IMR-90 (cell line): ENCODE data around the gene KRT82. TPM values are rescaled to one million over a fixed set of nuclear protein-coding genes. Genes with fewer than 3 reads are reported as not detected.

Source experiments
- ATAC-seq: fragments of 200-7000 bp; cut with Tn5 transposase; 2 replicates; pipeline ENCODE4 v1.9.1; 2020; ENCODE audit warnings: low read depth, mild to moderate bottlenecking, moderate library complexity
- BruUV-seq: library from RNA; stranded (reverse); fragments of 400-500 nt; replicated peaks from 2 replicates; lab custom pipeline; 2021; lab: Mats Ljungman, UMichigan
- CTCF ChIA-PET: fragments of 300-600 bp; formaldehyde crosslinking; extraction: SDS; loops from one replicate; lab custom pipeline; 2021; ENCODE audit warnings: antibody characterized with exemption; lab: Yijun Ruan, JAX
- POLR2A ChIA-PET: fragments of 300-600 bp; sonication (Branson Sonifier 250); formaldehyde crosslinking; loops from one replicate; lab custom pipeline; 2022; ENCODE audit warnings: antibody characterized with exemption; ENCODE audit not compliant: unreplicated experiment; lab: Charles Lee
- DNase-seq: peaks from one replicate; pipeline ENCODE4 v3.0.0; 2013
- H2AFZ ChIP-seq: replicated peaks from 2 replicates; pipeline ENCODE3; 2013; ENCODE audit warnings: low read length, mild to moderate bottlenecking; ENCODE audit not compliant: poor library complexity
- H2AK5ac ChIP-seq: 2 replicates; pipeline ENCODE4 v1.6.1; 2013; ENCODE audit warnings: low read depth, low read length, inconsistent platforms
- H2AK9ac ChIP-seq: replicated peaks from 2 replicates; pipeline ENCODE3; 2013; ENCODE audit warnings: mild to moderate bottlenecking, low read depth, low read length, moderate library complexity; ENCODE audit not compliant: poor library complexity
- H2BK120ac ChIP-seq: 2 replicates; pipeline ENCODE4 v1.6.1; 2013; ENCODE audit warnings: low read depth, low read length, inconsistent platforms
- H2BK15ac ChIP-seq: 3 replicates; pipeline ENCODE4 v1.6.1; 2013; ENCODE audit warnings: low read depth, low read length, inconsistent platforms
- H2BK20ac ChIP-seq: 2 replicates; pipeline ENCODE4 v1.6.1; 2013; ENCODE audit warnings: low read depth, mild to moderate bottlenecking, inconsistent platforms, low read length, moderate library complexity
- H2BK5ac ChIP-seq: 2 replicates; pipeline ENCODE4 v1.6.1; 2013; ENCODE audit warnings: mild to moderate bottlenecking, low read depth, low read length, inconsistent platforms; ENCODE audit not compliant: poor library complexity, severe bottlenecking
- H3K14ac ChIP-seq: replicated peaks from 2 replicates; pipeline ENCODE4 v1.6.1; 2013; ENCODE audit warnings: low read depth, low read length, inconsistent platforms
- H3K18ac ChIP-seq: 2 replicates; pipeline ENCODE4 v1.6.1; 2013; ENCODE audit warnings: low read depth, low read length, control low read depth
- H3K23ac ChIP-seq: 2 replicates; pipeline ENCODE4 v1.6.1; 2013; ENCODE audit warnings: low read depth, low read length, inconsistent platforms
- H3K27ac ChIP-seq: 2 replicates; pipeline ENCODE4 v1.5.1; 2013; ENCODE audit warnings: mild to moderate bottlenecking, control low read depth, low read length; ENCODE audit not compliant: insufficient read depth
- H3K27me3 ChIP-seq: 2 replicates; pipeline ENCODE4 v1.6.1; 2013; ENCODE audit warnings: low read length; ENCODE audit not compliant: control insufficient read depth, insufficient read depth
- H3K36me3 ChIP-seq: 2 replicates; pipeline ENCODE4 v1.6.1; 2013; ENCODE audit warnings: low read length, mixed read lengths; ENCODE audit not compliant: control insufficient read depth, insufficient read depth
- H3K4ac ChIP-seq: 2 replicates; pipeline ENCODE4 v1.6.1; 2013; ENCODE audit warnings: low read depth, low read length, inconsistent platforms
- H3K4me1 ChIP-seq: 2 replicates; pipeline ENCODE4 v1.6.1; 2013; ENCODE audit warnings: low read length, mixed read lengths; ENCODE audit not compliant: control insufficient read depth, insufficient read depth
- H3K4me2 ChIP-seq: 2 replicates; pipeline ENCODE4 v1.6.1; 2013; ENCODE audit warnings: low read depth, mild to moderate bottlenecking, control low read depth, low read length, moderate library complexity
- H3K4me3 ChIP-seq: 2 replicates; pipeline ENCODE4 v1.5.1; 2013; ENCODE audit warnings: low read depth, mild to moderate bottlenecking, control low read depth, low read length, moderate library complexity; ENCODE audit not compliant: insufficient read depth
- H3K56ac ChIP-seq: 2 replicates; pipeline ENCODE4 v1.6.1; 2013; ENCODE audit warnings: low read length, inconsistent platforms; ENCODE audit not compliant: insufficient read depth; ENCODE audit errors: extremely low read depth
- H3K79me1 ChIP-seq, 2 experiments: 2 replicates each; pipeline ENCODE4 v1.6.1; 2013; ENCODE audit warnings: low read length in 2 of 2, inconsistent platforms in 1 of 2, low read depth in 1 of 2
- H3K9ac ChIP-seq: 2 replicates; pipeline ENCODE4 v1.6.1; 2013; ENCODE audit warnings: low read depth, low read length, control low read depth
- H3K9me1 ChIP-seq: 2 replicates; pipeline ENCODE4 v1.6.1; 2013; ENCODE audit warnings: low read length, inconsistent platforms; ENCODE audit not compliant: insufficient read depth
- H3K9me3 ChIP-seq: 2 replicates; pipeline ENCODE4 v1.6.1; 2013; ENCODE audit warnings: low read length; ENCODE audit not compliant: control insufficient read depth, insufficient read depth
- H4K20me1 ChIP-seq: 2 replicates; pipeline ENCODE4 v1.6.1; 2013; ENCODE audit warnings: low read length, inconsistent platforms; ENCODE audit not compliant: insufficient read depth
- H4K5ac ChIP-seq: 2 replicates; pipeline ENCODE4 v1.6.1; 2013; ENCODE audit warnings: mild to moderate bottlenecking, low read depth, low read length, control low read depth
- H4K8ac ChIP-seq, 2 experiments: 2 replicates each; pipeline ENCODE4 v1.6.1; 2013; ENCODE audit warnings: low read depth in 2 of 2, low read length in 2 of 2, control low read depth in 1 of 2, inconsistent platforms in 1 of 2
- H4K91ac ChIP-seq: 2 replicates; pipeline ENCODE4 v1.6.1; 2013; ENCODE audit warnings: low read depth, low read length, inconsistent platforms; ENCODE audit not compliant: insufficient read depth
- BHLHE40 ChIP-seq: fragments of 150-350 bp; IDR thresholded peaks from 2 replicates; pipeline ENCODE4 v1.6.1; 2016; ENCODE audit warnings: mild to moderate bottlenecking, low read depth, low read length
- CEBPB ChIP-seq: IDR thresholded peaks from 2 replicates; pipeline ENCODE4 v1.6.1; 2012; ENCODE audit warnings: low read depth, low read length, improper control_type of control experiment
- CHD1 ChIP-seq: IDR thresholded peaks from 2 replicates; pipeline ENCODE4 v1.6.1; 2012; ENCODE audit warnings: low read depth, low read length, improper control_type of control experiment
- CTCF ChIP-seq: conservative IDR thresholded peaks from 2 replicates; pipeline ENCODE4 v1.5.1; 2012; ENCODE audit warnings: mild to moderate bottlenecking, low read depth, low read length, improper control_type of control experiment
- ELK1 ChIP-seq: fragments of 150-350 bp; IDR thresholded peaks from 2 replicates; pipeline ENCODE4 v1.6.1; 2016; ENCODE audit warnings: low read depth, mild to moderate bottlenecking, low read length, moderate library complexity, borderline replicate concordance
- FOS ChIP-seq: fragments of 150-350 bp; IDR thresholded peaks from 2 replicates; pipeline ENCODE4 v1.6.1; 2016; ENCODE audit warnings: low read depth, low read length
- MAFK ChIP-seq: IDR thresholded peaks from 2 replicates; pipeline ENCODE4 v1.6.1; 2012; ENCODE audit warnings: low read depth, low read length, improper control_type of control experiment
- MAZ ChIP-seq: IDR thresholded peaks from 2 replicates; pipeline ENCODE4 v1.6.1; 2012; ENCODE audit warnings: low read depth, mild to moderate bottlenecking, low read length, improper control_type of control experiment, moderate library complexity, borderline replicate concordance
- MXI1 ChIP-seq: IDR thresholded peaks from 2 replicates; pipeline ENCODE4 v1.6.1; 2012; ENCODE audit warnings: low read depth, mild to moderate bottlenecking, low read length, moderate library complexity, borderline replicate concordance
- NFE2L2 ChIP-seq: fragments of 150-350 bp; IDR thresholded peaks from 2 replicates; pipeline ENCODE4 v1.6.1; 2016; ENCODE audit warnings: low read depth, mild to moderate bottlenecking, low read length
- POLR2A ChIP-seq: IDR thresholded peaks from 2 replicates; pipeline ENCODE4 v1.6.1; 2012; ENCODE audit warnings: mild to moderate bottlenecking, low read depth, low read length
- RAD21 ChIP-seq: IDR thresholded peaks from 2 replicates; pipeline ENCODE4 v1.6.1; 2012; ENCODE audit warnings: low read length, improper control_type of control experiment
- RCOR1 ChIP-seq: IDR thresholded peaks from 2 replicates; pipeline ENCODE4 v1.6.1; 2012; ENCODE audit warnings: mild to moderate bottlenecking, low read length, improper control_type of control experiment; ENCODE audit not compliant: insufficient replicate concordance
- RFX5 ChIP-seq: IDR thresholded peaks from 2 replicates; pipeline ENCODE4 v1.8.0; 2012; ENCODE audit warnings: low read depth, mild to moderate bottlenecking, low read length, moderate library complexity
- USF2 ChIP-seq: fragments of 150-350 bp; IDR thresholded peaks from 2 replicates; pipeline ENCODE4 v1.6.1; 2017; ENCODE audit warnings: mild to moderate bottlenecking, antibody characterized with exemption, low read length, low read depth
- WGBS, 2 experiments: methylation state at CpG; one replicate each; pipeline versions ENCODE4 v1.1.5 to v1.1.7; 2013; ENCODE audit warnings: missing lambda C conversion rate in 2 of 2; ENCODE audit not compliant: insufficient read length in 1 of 2; ENCODE audit errors: extremely low coverage in 2 of 2; 5-methylcytosine and 5-hydroxymethylcytosine counted together
- dilution Hi-C: fragments of 300-500 bp; cut with HindIII; formaldehyde crosslinking; loops from one replicate; pipeline ENCODE4 v1.14.3; 2018; ENCODE audit warnings: low sequenced_read_pairs; ENCODE audit not compliant: unreplicated experiment
- in situ Hi-C: fragments of 300-500 bp; cut with MboI; formaldehyde crosslinking; loops from 3 replicates; pipeline ENCODE4 v1.14.3; 2019; ENCODE audit warnings: low sequenced_read_pairs, inconsistent platforms, mixed read lengths
- intact Hi-C: fragments of 100-400 bp; cut with micrococcal nuclease; formaldehyde crosslinking; loops from 2 replicates; pipeline ENCODE4 v1.10.0; 2022
- polyA plus RNA-seq, 3 experiments: library from polyadenylated mRNA; depleted of rRNA; stranded (reverse); fragments of >200 nt; gene quantifications; 2 replicates each; pipeline ENCODE4 v1.2.3, GENCODE V29; 2012; ENCODE audit warnings: low replicate concordance in 1 of 3
- total RNA-seq: library from RNA; depleted of rRNA; stranded (reverse); fragments of >200 nt; gene quantifications from 2 replicates; pipeline ENCODE4 v1.2.3, GENCODE V29; 2012

KRT82 gene
- total and polyA plus RNA-seq, 2 of the 4 experiments (the other 2 are of a cell fraction) = not detected

DNA sequence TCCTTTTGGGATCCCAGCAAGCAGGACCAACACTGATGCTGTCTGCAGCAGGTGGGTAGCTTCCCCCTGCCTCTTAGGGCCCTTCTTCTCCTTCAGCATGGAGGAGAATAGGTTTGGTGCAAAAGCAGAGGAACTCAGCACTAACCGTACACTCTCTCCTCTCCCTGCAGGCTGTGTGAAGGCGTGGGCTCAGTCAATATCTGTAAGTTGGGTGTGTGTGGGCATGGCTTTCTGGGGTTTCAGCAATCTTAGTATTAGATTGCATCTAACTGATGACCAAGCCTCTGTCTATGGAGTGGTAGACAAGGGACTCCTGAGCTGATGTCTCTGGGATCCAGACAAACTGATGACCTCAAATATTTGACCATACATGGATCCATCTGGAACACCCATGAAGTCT, 53.2 kb downstream of the KRT82 start:
- no CpG with 5 or more reads among the region's 2 CpGs for WGBS, 2 experiments
- DNase-seq = no peak
- TF ChIP-seq CEBPB = no peak
- no peak for TF ChIP-seq MAZ
- no peak for TF ChIP-seq MAFK
- no peak for TF ChIP-seq NFE2L2
- no peak for TF ChIP-seq BHLHE40
- no peak for TF ChIP-seq RAD21
- no peak for TF ChIP-seq POLR2A
- TF ChIP-seq FOS = no peak
- no peak for TF ChIP-seq CTCF
- no peak for TF ChIP-seq RCOR1
- TF ChIP-seq RFX5 = no peak
- no peak for TF ChIP-seq MXI1
- TF ChIP-seq CHD1 = no peak
- no peak for TF ChIP-seq ELK1
- no peak for TF ChIP-seq USF2
- ChIA-PET CTCF (no interaction called here), POLR2A (no interaction called here)
- no peaks in the 10 kb centered on the region for H3K9me1 ChIP-seq
- H3K4me1 ChIP-seq = no peaks in the 10 kb centered on the region
- H4K8ac ChIP-seq = no peak overlapping the region
- H3K56ac ChIP-seq = no peak overlapping the region
- H3K9me3 ChIP-seq = no peaks in the 10 kb centered on the region
- in situ Hi-C loops (no loop called here), intact Hi-C loops (no loop called here), dilution Hi-C loops (no loop called here)
- H2AFZ ChIP-seq = no peak overlapping the region
- no peak overlapping the region for H2AK9ac ChIP-seq
- no TSS peak for BruUV-seq
- no peak overlapping the region for H2BK5ac ChIP-seq
- no peak for ATAC-seq
- no peaks in the 10 kb centered on the region for H3K36me3 ChIP-seq
- no peaks in the 10 kb centered on the region for H4K20me1 ChIP-seq
- peaks cover 55% of the 10 kb centered on the region for H3K27me3 ChIP-seq
- H2BK120ac ChIP-seq = no peak overlapping the region
- no peak overlapping the region for H3K23ac ChIP-seq
- no peak overlapping the region for H2AK5ac ChIP-seq
- H3K14ac ChIP-seq = no peak overlapping the region
- H3K4me2 ChIP-seq = no peak overlapping the region
- no peak overlapping the region for H4K5ac ChIP-seq
- no peak overlapping the region for H3K4ac ChIP-seq
- no peak overlapping the region for H2BK20ac ChIP-seq
- no peak overlapping the region for H2BK15ac ChIP-seq
- H3K4me3 ChIP-seq = no peak overlapping the region
- H3K27ac ChIP-seq = no peak overlapping the region
- no peaks in the 10 kb centered on the region for H3K79me1 ChIP-seq
- no peak overlapping the region for H3K18ac ChIP-seq
- no peak overlapping the region for H3K9ac ChIP-seq
- no peak overlapping the region for H4K91ac ChIP-seq
